ENCODE data around the gene SUDS3. TPM values are rescaled to one million over a fixed set of nuclear protein-coding genes. Genes with fewer than 3 reads are reported as not detected.

SUDS3 gene
- total RNA-seq, 1 experiment from 2014 or later: 50.5 TPM

DNA sequence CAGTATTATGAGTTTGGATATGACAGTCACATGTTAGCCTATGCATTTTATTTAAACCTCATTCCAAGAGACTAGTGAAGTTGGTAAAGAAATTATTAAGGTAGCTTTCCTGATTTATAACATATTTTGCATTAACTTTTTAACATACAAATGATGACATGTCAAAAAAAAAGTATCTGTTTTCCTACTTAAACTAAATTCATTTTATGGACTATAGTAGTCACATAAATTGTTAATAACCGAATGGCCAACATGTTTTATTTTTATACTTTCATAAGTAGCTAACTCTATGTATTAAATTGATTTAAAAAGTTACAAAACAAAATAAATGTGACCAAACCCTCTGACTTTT lies 18.4 kb upstream of the SUDS3 start:
- no peak overlapping the region for H3K4ac ChIP-seq (ENCODE audit: low read depth, low read length)
- H3K27ac ChIP-seq (ENCODE audit: insufficient read length, low read depth, low read length): no peak overlapping the region
- Mint-ChIP-seq H3K4me1 (peaks cover 0 to 7% of the 10 kb centered on the region in 2 experiments; a peak in 1 of 4 replicates), H3K27ac (no peak overlapping the region), H3K4me3 (no peak overlapping the region), H3K9me3 (peaks cover 3 to 10% of the 10 kb centered on the region in 2 experiments; a peak in 4 of 5 replicates), H3K36me3 (ENCODE audit: insufficient read depth in 1 of 3, low read depth in 3 of 3) (peaks cover 0 to 2% (median 0%) of the 10 kb centered on the region in 3 experiments; a peak in 3 of 7 replicates), H3K27me3 (ENCODE audit: low read depth) (0 out of 2 replicates have a peak, but pooled peaks cover 1% of the 10 kb centered on the region)
- H2BK15ac ChIP-seq (ENCODE audit: low read depth, low read length): no peak overlapping the region
- no peak overlapping the region for H3K9ac ChIP-seq (ENCODE audit: extremely low read depth, insufficient read length, low read length)
- no peak overlapping the region for H3K14ac ChIP-seq (ENCODE audit: insufficient read depth, low read length)
- no peak overlapping the region for H4K8ac ChIP-seq (replicated peaks; ENCODE audit: insufficient read length, low read depth, low read length)
- H2BK120ac ChIP-seq (ENCODE audit: low read depth, low read length, poor library complexity, severe bottlenecking): no peak overlapping the region
- WGBS (ENCODE audit: extremely low coverage, insufficient read length, low lambda C conversion rate): no CpG with 5 or more reads among the region's 1 CpG
- H3K23me2 ChIP-seq (ENCODE audit: insufficient read length, low read depth, low read length, poor library complexity, severe bottlenecking): no peaks in the 10 kb centered on the region
- no peak overlapping the region for H2AFZ ChIP-seq (ENCODE audit: low read length)
- TF ChIP-seq, protein P1, sequence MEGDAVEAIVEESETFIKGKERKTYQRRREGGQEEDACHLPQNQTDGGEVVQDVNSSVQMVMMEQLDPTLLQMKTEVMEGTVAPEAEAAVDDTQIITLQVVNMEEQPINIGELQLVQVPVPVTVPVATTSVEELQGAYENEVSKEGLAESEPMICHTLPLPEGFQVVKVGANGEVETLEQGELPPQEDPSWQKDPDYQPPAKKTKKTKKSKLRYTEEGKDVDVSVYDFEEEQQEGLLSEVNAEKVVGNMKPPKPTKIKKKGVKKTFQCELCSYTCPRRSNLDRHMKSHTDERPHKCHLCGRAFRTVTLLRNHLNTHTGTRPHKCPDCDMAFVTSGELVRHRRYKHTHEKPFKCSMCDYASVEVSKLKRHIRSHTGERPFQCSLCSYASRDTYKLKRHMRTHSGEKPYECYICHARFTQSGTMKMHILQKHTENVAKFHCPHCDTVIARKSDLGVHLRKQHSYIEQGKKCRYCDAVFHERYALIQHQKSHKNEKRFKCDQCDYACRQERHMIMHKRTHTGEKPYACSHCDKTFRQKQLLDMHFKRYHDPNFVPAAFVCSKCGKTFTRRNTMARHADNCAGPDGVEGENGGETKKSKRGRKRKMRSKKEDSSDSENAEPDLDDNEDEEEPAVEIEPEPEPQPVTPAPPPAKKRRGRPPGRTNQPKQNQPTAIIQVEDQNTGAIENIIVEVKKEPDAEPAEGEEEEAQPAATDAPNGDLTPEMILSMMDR (conservative IDR thresholded peaks at IDR 0.05): no peak
- H2BK5ac ChIP-seq (ENCODE audit: insufficient read length, low read length): no peak overlapping the region
- no peaks in the 10 kb centered on the region; the same call in 1 of the 2 replicates for H3K4me1 ChIP-seq (ENCODE audit: insufficient read depth, low read length)
- no peak overlapping the region for H2AK5ac ChIP-seq (ENCODE audit: insufficient read length, low read length)
- H3K56ac ChIP-seq (ENCODE audit: insufficient read length, low read depth, low read length): no peak overlapping the region
- H2BK12ac ChIP-seq (ENCODE audit: insufficient read length, low read depth, low read length): no peak overlapping the region
- no peaks in the 10 kb centered on the region for H3K27me3 ChIP-seq (ENCODE audit: insufficient read depth, low read length)
- DNase-seq: no peak
- no peak overlapping the region for H3K18ac ChIP-seq (ENCODE audit: insufficient read length, low read depth, low read length)
- no peak overlapping the region for H4K91ac ChIP-seq (ENCODE audit: insufficient read length, low read depth, low read length)
- H3K79me1 ChIP-seq (ENCODE audit: insufficient read depth, low read depth, low read length, poor library complexity, severe bottlenecking): no peaks in the 10 kb centered on the region
- H3K79me2 ChIP-seq (ENCODE audit: insufficient read depth, low read length): no peaks in the 10 kb centered on the region
- H2BK20ac ChIP-seq (ENCODE audit: low read depth, low read length, poor library complexity, severe bottlenecking): no peak overlapping the region
- no peak overlapping the region for H3K23ac ChIP-seq (ENCODE audit: insufficient read length, low read depth, low read length)
- H4K5ac ChIP-seq (ENCODE audit: insufficient read length, low read depth, low read length): no peak overlapping the region
- H3K4me2 ChIP-seq (ENCODE audit: insufficient read depth, insufficient read length, low read length): no peak overlapping the region
- no peaks in the 10 kb centered on the region for H3K9me3 ChIP-seq (ENCODE audit: control insufficient read depth, low read depth, low read length)
- no peak overlapping the region for H3T11ph ChIP-seq (ENCODE audit: low read length)
- H4K20me1 ChIP-seq (ENCODE audit: control insufficient read depth, insufficient read depth, insufficient read length): no peaks in the 10 kb centered on the region
